ENCODE measurements around the gene ZFP42.
"Not testable (repeated sequence)": the region's sequence is repeated elsewhere in the genome, so short reads cannot be mapped to it uniquely, and the experiment has no call there.

The ZFP42 gene

DNA sequence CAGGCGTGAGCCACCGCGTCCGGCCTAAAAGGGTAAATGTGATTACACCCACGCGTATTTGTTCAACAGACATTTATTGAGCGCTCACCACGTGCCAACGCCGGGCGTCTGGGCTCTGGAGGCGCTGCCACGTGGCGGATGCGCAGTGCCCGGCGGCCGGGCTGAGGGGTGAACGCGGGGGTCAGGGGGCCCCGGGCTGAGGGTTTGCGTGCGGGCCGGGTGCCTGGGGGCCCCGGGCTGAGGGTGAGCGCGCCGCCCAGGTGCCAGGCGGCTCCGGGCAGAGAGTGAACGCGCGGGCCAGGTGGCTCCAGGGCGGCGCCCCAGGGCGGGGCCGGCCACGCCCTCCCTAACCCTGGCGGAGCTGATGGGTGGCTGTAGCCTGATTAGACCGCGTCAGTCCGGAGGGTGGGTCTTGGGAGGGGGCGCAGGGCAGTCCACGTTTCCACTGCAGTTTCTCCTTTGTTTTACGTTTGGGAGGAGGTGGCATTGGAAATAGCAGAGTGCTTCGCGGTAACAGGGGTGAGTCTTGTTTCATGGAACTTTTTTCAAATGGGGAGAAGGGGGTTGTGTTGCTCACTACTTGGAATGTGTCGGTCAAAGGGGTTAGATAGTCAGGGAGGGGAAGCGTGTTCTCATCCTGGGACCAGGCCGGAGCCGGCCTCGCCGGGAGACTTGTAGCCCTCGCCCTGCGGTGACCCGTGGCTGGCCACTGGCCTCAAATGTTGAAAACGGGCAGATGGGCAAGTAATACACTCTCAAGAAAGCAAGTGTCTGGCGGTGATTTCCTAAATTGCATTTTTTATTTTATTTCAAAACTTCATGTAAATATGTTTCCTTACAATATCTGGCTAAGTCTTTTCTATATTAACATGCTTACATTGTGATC, at the start of gene ZFP42:
Gene ZFP42 (plus strand): TSS at position 450 of the 886 bp plus-strand sequence. CDS start 7,037 bp downstream, outside the sequence.
- DNase-seq, result no peak

- DNase-seq, result no peak
Observed at GRCh38 chr4:187961171-187961570, 34.4 kb upstream of the ZFP42 start.

GRCh38 chr4:187961961-187962360, 33.6 kb upstream of the ZFP42 start:
- DNase-seq, result no peak

DNA sequence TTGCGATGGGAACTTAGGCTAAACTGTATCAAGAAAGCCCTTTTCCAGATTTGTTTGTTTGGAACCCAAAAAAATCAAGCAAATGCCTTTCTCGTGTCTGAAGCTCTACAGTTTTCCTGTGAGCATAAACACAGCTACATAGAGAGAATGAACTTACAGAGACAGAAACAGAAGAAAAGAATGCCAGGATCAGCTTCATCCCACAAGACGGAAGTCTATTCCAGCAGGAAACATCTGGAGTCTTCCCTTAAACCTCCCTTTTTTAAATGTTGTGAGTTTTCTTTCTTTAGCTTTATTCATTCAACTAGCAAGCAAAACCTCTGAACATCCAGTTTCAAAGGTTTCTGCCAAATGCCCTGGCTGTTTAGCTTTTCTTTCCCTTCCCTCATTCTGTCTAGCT, 32.6 kb upstream of the ZFP42 start:
- no peak for DNase-seq

- no peak for DNase-seq
Observed at GRCh38 chr4:187965726-187966125, 29.8 kb upstream of the ZFP42 start.

- no peak for DNase-seq
Observed at GRCh38 chr4:187972135-187972534, 23.4 kb upstream of the ZFP42 start.

DNA sequence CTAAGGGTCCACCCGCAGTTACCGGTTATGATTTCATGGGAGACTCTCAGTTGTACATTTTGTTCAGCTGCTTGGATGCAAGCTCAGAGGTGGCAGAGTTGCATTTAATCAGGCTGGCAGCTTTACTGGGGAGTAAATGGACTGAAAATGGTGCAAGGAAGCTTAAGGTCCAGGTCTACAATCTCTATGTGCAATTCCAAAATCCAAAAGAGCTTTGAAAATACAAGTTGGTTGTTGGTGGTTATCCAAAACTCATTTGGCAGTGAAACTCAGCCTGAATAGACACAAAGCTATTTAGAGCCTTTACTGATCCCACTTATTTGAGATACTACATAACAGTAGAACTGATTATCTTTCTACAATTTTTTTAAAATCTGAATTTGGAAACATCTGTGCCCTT, 11.8 kb upstream of the ZFP42 start:
- DNase-seq, result no peak

GRCh38 chr4:187992971-187993370, 2.6 kb upstream of the ZFP42 start:
- DNase-seq, result no peak

DNA sequence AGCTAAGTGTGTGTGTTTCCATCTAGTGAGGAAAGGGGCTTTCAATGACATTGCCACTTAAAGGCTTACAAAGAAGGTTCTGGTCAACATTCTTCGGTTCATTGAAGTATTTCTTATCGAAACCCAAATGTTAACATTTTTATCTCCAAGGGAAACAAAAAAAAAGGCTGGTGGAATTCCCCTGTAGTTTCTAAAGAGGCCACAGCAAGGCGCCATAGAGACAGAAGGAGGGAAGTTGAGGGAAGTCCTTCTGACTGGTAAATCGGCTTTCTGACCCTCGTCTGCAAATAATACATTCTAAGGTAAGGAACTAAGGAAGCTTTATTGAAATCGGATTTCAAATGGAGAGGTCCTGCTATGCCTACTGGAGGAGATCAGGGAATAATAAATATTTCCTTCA, 1.7 kb upstream of the ZFP42 start:
- DNase-seq, result no peak

DNA sequence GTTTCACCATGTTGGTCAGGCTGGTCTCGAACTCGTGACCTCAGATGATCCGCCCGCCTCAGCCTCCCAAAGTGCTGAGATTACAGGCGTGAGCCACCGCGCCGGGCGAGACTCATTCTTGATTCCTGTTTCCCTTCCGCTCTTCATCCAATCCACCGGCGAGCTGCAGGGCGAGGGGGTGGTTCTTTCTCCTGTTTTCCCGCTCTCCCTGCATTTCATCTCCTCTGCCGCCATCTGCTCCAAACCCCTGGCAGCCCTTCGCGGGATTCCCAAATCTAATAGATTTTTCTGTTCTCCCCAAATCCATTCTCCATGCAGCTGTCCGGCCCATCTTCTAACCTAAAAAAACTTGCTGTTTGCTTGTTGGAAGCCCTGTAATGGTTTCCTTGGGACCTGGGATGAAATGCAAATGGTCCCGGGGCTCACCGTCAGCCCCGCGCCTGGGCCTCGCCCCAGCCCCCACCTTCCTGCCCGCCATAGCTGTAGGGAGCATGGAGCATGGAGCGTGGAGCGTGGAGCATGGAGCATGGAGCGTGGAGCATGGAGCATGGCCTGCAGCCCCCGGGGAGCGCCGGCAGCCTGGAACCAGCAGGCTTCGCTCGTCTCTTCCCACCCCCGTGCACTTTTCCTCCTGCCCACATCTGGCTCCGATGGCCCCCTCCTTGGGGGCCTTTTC, 1.1 kb downstream of the ZFP42 start:
- DNase-seq, result no peak

DNA sequence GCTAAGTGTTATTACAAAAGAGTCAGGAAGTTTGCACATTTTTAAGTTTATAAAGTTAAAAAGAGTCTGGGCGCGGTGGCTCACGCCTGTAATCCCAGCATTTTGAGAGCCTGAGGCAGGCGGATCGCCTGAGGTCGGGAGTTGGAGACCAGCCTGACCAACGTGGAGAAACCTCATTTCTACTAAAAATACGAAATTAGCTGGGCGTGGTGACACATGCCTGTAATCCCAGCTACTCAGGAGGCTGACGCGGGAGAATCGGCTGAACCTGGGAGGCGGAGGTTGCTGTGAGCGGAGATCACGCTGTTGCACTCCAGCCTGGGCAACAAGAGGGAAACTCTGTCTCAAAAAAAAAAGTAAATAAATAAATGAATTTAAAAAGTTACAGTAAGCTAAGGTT, 2.4 kb downstream of the ZFP42 start:
- DNase-seq, result not testable (repeated sequence)

DNA sequence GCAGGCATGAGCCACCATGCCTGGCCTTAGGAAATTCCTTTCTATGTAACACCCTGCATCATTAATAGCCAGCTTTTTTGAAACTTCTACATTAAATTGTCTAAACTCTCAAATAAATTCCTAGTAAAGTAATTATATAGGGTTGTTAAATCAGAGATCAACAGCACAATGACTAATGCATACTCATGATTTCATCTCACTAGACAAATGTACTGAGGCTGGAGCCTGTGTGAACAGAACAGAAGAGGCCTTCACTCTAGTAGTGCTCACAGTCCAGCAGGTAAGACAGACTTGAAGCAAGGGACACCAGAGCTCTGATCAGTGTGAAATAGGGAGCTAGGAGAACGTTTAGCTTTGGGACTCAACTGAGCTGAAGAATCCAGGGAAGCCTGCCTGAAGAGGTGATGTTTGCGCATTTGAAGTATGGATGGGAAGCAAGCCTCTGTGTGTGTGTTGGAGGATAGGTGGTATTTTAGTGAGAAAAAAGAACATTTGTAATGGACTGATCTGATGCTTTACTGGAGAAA, 3.9 kb downstream of the ZFP42 start:
- DNase-seq, result no peak

DNA sequence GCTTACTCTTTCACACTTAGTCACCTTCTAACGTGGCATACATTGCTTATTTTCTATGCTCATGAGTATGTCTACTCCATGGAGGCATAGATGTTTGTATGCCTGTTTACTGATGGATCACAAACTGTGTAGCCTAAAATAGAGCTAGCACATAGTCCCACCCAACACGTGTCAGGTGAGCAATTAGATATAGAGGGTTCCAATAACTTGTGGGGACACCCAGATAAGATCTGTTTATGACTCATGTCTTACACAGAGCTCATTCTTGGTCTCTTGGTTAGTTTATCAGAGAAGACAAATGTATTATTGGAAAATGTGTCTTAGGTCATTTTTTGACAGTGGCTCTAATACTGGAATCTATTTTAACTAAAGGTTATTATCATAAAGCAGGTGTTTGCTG, 6.8 kb downstream of the ZFP42 start:
- no peak for DNase-seq

GRCh38 chr4:188002751-188003150, 7.2 kb downstream of the ZFP42 start:
- DNase-seq, result no peak

DNA sequence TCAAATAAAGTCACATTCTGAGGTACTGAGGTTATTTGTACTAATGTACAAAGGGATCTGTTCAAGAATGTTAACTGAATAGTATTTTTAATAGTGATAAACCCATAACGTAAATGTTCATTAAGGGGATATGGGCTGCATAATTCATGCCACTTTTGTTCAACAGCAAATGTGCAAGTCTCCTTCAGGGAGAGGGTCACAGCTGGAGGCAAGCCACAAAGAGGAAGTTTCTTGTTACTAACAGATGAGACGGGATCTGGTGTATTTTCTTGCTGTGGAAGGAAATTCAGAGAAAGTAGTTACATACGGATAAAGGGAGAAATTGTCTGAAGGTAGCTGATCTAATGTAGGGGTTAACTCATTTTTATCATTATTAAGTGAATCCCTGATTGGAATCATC, 10.0 kb downstream of the ZFP42 start:
- no peak for DNase-seq

- no peak for DNase-seq
Observed at GRCh38 chr4:188006285-188006848, 10.8 kb downstream of the ZFP42 start.

GRCh38 chr4:188008377-188008776, 12.8 kb downstream of the ZFP42 start:
- no peak for DNase-seq

GRCh38 chr4:188012426-188012945, 16.9 kb downstream of the ZFP42 start:
- no peak for DNase-seq

- DNase-seq, result no peak
Observed at GRCh38 chr4:188015025-188015940, 19.7 kb downstream of the ZFP42 start.

DNA sequence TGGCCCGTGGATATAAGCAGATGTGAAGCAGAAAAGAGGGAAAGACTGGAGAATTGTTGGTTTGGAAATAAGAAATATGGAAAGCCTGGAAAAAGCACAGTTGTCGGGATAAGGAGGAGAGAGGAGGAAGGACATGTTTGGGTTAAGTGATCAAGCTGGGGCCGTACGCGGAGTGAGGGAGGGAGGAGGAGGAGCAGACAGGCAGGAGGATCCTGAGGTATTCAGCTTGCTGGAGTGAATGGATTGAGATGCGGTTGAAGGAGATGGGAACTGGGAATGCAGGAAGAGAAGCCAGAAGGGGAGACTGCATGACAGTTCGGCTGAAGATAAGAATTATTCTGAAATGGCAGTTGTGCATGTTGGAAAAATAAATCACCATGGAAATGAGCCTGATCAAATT, 21.2 kb downstream of the ZFP42 start:
- DNase-seq, result no peak

DNA sequence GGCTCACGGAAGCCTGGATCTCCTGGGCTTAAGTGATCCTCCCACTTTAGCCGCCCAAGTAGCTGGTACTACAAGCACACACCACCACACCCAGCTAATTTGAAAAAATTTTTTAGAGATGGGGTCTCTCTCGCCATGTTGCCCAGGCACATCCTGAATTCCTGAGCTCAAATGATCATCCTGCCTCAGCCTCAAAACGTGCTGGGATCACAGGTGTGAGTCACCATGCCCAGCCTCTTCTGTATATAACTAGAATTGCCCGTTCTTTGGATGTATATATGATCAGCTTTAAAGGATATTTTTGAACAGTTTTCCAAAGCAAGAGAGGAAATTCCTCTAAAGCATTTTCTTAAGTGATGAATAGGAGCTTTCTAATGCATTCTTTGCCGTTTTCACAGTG, 22.7 kb downstream of the ZFP42 start:
- no peak for DNase-seq

DNA sequence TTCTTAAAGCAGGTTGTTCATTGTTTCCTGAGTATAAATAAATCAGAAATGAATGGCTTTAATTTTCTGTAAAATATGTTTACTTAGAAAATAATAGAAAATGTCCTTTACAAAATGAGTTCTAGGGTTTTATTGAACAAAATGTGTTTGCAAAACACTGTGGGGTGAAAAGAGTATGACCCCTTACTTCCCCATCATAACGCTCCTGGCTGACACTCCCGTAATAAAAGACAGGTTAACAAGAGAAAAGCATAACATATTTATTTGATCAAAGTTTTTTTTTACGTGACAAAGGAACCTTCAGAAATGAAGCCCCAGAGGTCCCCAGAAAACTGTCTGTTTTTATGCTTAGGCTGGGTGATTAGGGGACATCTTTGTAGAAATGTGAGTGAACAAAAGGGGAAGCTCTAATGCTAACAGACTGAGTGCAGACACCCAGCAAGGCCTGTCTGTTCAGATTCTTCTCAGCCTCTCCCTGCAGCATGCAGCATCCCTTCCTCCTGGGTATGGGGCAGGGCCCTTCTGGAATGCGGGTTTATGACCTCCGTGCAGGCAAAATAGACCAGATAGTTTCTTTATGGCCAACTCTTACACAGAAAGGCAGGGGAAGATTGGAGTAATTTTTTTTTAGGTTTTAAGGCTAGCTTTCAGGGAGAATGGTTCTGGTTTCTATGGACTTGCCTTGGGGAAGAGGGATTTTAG, 26.1 kb downstream of the ZFP42 start:
- no peak for DNase-seq
